H1 (cell line): ENCODE results near the gene ARL2BP. TPM values are rescaled to one million over a fixed set of nuclear protein-coding genes. Genes with fewer than 3 reads are reported as not detected.

ENCODE experiments used
- CTCF ChIA-PET: fragments of 300-600 bp; sonication (Branson Sonifier 250); formaldehyde crosslinking; loops from one replicate; lab custom pipeline; 2021; ENCODE audit not compliant: partially characterized antibody; lab: Charles Lee
- POLR2A ChIA-PET: fragments of 300-600 bp; sonication (Branson Sonifier 250); formaldehyde crosslinking; loops from one replicate; lab custom pipeline; 2021; ENCODE audit warnings: inconsistent platforms; ENCODE audit not compliant: partially characterized antibody; lab: Charles Lee
- DNase-seq, 2 experiments: peaks; one replicate each; pipeline versions ENCODE4 v3.0.0 to v3.0.0-alpha.2; 2010 to 2022; ENCODE audit warnings: low spot score in 2 of 2, low read depth in 1 of 2, mixed read lengths in 1 of 2
- FAIRE-seq: peaks from 2 replicates; lab custom pipeline; 2011; peaks lifted over from hg19 to GRCh38; lab: Jason Lieb, UNC
- H2AFZ ChIP-seq: 2 replicates; pipeline ENCODE4 v1.8.1; 2012; ENCODE audit warnings: low read length, inconsistent platforms
- H2AK5ac ChIP-seq: 2 replicates; pipeline ENCODE4 v1.6.1; 2013; ENCODE audit warnings: low read depth, low read length
- H2BK120ac ChIP-seq: replicated peaks from 2 replicates; pipeline ENCODE3; 2013; ENCODE audit warnings: low read depth, low read length, inconsistent platforms
- H2BK12ac ChIP-seq: 2 replicates; pipeline ENCODE4 v1.6.1; 2013; ENCODE audit warnings: low read depth, low read length
- H2BK15ac ChIP-seq: 2 replicates; pipeline ENCODE4 v1.6.1; 2013; ENCODE audit warnings: low read length
- H2BK20ac ChIP-seq: 2 replicates; pipeline ENCODE4 v1.6.1; 2013; ENCODE audit warnings: low read length
- H2BK5ac ChIP-seq: 2 replicates; pipeline ENCODE4 v1.6.1; 2013; ENCODE audit warnings: low read depth, low read length
- H3K14ac ChIP-seq: 2 replicates; pipeline ENCODE4 v1.6.1; 2013; ENCODE audit warnings: inconsistent platforms; ENCODE audit not compliant: insufficient read length
- H3K18ac ChIP-seq: 2 replicates; pipeline ENCODE4 v1.6.1; 2013; ENCODE audit warnings: low read length; ENCODE audit errors: extremely low read depth
- H3K23ac ChIP-seq: 2 replicates; pipeline ENCODE4 v1.6.1; 2013; ENCODE audit warnings: inconsistent platforms; ENCODE audit not compliant: insufficient read length
- H3K23me2 ChIP-seq: 2 replicates; pipeline ENCODE4 v1.6.1; 2013; ENCODE audit warnings: low read depth, low read length
- H3K27ac ChIP-seq: 2 replicates; pipeline ENCODE4 v1.6.1; 2011; ENCODE audit warnings: low read depth, low read length, inconsistent platforms
- H3K27me3 ChIP-seq, 4 experiments: replicated peaks in 1 of 4; 1 replicate in 1 of 4; 2 replicates in 3 of 4; pipeline versions ENCODE4 v1.6.1 to v1.8.1; 2011 to 2013; ENCODE audit warnings: low read length in 3 of 4, mild to moderate bottlenecking in 3 of 4, inconsistent platforms in 2 of 4, mixed read lengths in 2 of 4, moderate library complexity in 1 of 4; ENCODE audit not compliant: control insufficient read depth in 3 of 4, insufficient read depth in 3 of 4; ENCODE audit errors: extremely low read depth in 1 of 4
- H3K36me3 ChIP-seq, 4 experiments: 2 replicates each; pipeline versions ENCODE4 v1.6.1 to v1.8.1; 2011 to 2013; ENCODE audit warnings: mild to moderate bottlenecking in 4 of 4, low read length in 3 of 4, moderate library complexity in 2 of 4, control low read depth in 1 of 4, inconsistent platforms in 1 of 4; ENCODE audit not compliant: insufficient read depth in 4 of 4, control insufficient read depth in 2 of 4
- H3K4ac ChIP-seq: replicated peaks from 2 replicates; pipeline ENCODE3; 2013; ENCODE audit warnings: low read length, low read depth, mixed read lengths, inconsistent platforms; ENCODE audit not compliant: insufficient read length
- H3K4me1 ChIP-seq, 4 experiments: replicated peaks in 1 of 4; 1 replicate in 1 of 4; 2 replicates in 3 of 4; pipeline versions ENCODE4 v1.6.1 to v1.8.1; 2011 to 2013; ENCODE audit warnings: low read length in 3 of 4, inconsistent platforms in 2 of 4, mixed read lengths in 1 of 4; ENCODE audit not compliant: insufficient read depth in 4 of 4, control insufficient read depth in 3 of 4
- H3K4me2 ChIP-seq, 2 experiments: 2 replicates each; pipeline versions ENCODE4 v1.6.1 to v1.8.1; 2011 to 2013; ENCODE audit warnings: low read depth in 2 of 2, low read length in 2 of 2, control low read depth in 1 of 2, inconsistent platforms in 1 of 2, mild to moderate bottlenecking in 1 of 2; ENCODE audit not compliant: insufficient read depth in 1 of 2
- H3K4me3 ChIP-seq, 4 experiments: fragments of 200-600, 300-600 bp in 1 of 4; sonication (generic), shearing (Covaris generic), sonication (Bioruptor Twin) in 1 of 4; 2 replicates each; pipeline versions ENCODE4 v1.5.1 to v1.8.1; 2011 to 2016; ENCODE audit warnings: low read length in 4 of 4, low read depth in 3 of 4, control low read depth in 2 of 4, inconsistent platforms in 2 of 4, mild to moderate bottlenecking in 2 of 4, mixed read lengths in 1 of 4, moderate library complexity in 1 of 4; ENCODE audit not compliant: insufficient read depth in 2 of 4; ENCODE audit errors: extremely low read depth in 1 of 4
- H3K56ac ChIP-seq: replicated peaks from 2 replicates; pipeline ENCODE3; 2013; ENCODE audit warnings: low read depth, mild to moderate bottlenecking, mixed read lengths, low read length, inconsistent platforms; ENCODE audit not compliant: insufficient read length
- H3K79me1 ChIP-seq: 2 replicates; pipeline ENCODE4 v1.6.1; 2013; ENCODE audit warnings: low read depth, low read length, control low read depth
- H3K79me2 ChIP-seq, 2 experiments: 2 replicates each; pipeline versions ENCODE4 v1.6.1 to v1.8.1; 2012 to 2013; ENCODE audit warnings: low read length in 2 of 2, mild to moderate bottlenecking in 2 of 2, inconsistent platforms in 1 of 2; ENCODE audit not compliant: insufficient read depth in 2 of 2, control insufficient read depth in 1 of 2
- H3K9ac ChIP-seq, 4 experiments: replicated peaks in 1 of 4; 1 replicate in 1 of 4; 2 replicates in 3 of 4; pipeline versions ENCODE4 v1.6.1 to v1.8.1; 2011 to 2013; ENCODE audit warnings: low read depth in 3 of 4, low read length in 3 of 4, control low read depth in 2 of 4, mild to moderate bottlenecking in 2 of 4, moderate library complexity in 2 of 4, inconsistent platforms in 1 of 4; ENCODE audit errors: extremely low read depth in 1 of 4
- H3K9me3 ChIP-seq, 2 experiments: 2 replicates each; pipeline versions ENCODE4 v1.6.1 to v1.8.1; 2012 to 2013; ENCODE audit warnings: mild to moderate bottlenecking in 2 of 2, moderate library complexity in 2 of 2, control low read depth in 1 of 2, inconsistent platforms in 1 of 2, low read depth in 1 of 2, low read length in 1 of 2, mixed read lengths in 1 of 2; ENCODE audit not compliant: insufficient read depth in 2 of 2
- H4K20me1 ChIP-seq, 2 experiments: replicated peaks in 1 of 2; 2 replicates each; pipeline versions ENCODE3 to v1.8.1; 2011 to 2013; ENCODE audit warnings: inconsistent platforms in 2 of 2, low read length in 2 of 2, mild to moderate bottlenecking in 1 of 2; ENCODE audit not compliant: insufficient read depth in 2 of 2, control insufficient read depth in 1 of 2
- H4K5ac ChIP-seq: 2 replicates; pipeline ENCODE4 v1.6.1; 2013; ENCODE audit warnings: low read length, low read depth, mixed read lengths, inconsistent platforms; ENCODE audit not compliant: insufficient read length
- H4K8ac ChIP-seq: 2 replicates; pipeline ENCODE4 v1.8.0; 2013; ENCODE audit warnings: mild to moderate bottlenecking, moderate library complexity, low read length, inconsistent platforms; ENCODE audit not compliant: insufficient read depth; ENCODE audit errors: extremely low read depth
- H4K91ac ChIP-seq: replicated peaks from 2 replicates; pipeline ENCODE3; 2013; ENCODE audit warnings: low read length, mixed read lengths, inconsistent platforms; ENCODE audit not compliant: insufficient read length
- ASH2L ChIP-seq: fragments of 200-600, 300-600 bp; sonication (generic); IDR thresholded peaks from one replicate; pipeline ENCODE4 v1.7.1; 2017; ENCODE audit warnings: low read length
- BCL11A ChIP-seq, 2 experiments: IDR thresholded peaks; one replicate each; pipeline ENCODE4 v1.6.1; 2011; ENCODE audit warnings: low read depth in 2 of 2, low read length in 2 of 2, mild to moderate bottlenecking in 2 of 2
- CHD1 ChIP-seq: IDR thresholded peaks from 2 replicates; pipeline ENCODE4 v1.6.1; 2012; ENCODE audit warnings: low read depth, low read length, improper control_type of control experiment
- FOSL1 ChIP-seq: IDR thresholded peaks from 2 replicates; pipeline ENCODE4 v1.6.1; 2011; ENCODE audit warnings: mild to moderate bottlenecking, low read depth, low read length, moderate library complexity; ENCODE audit not compliant: insufficient read depth
- GABPA ChIP-seq: IDR thresholded peaks from 2 replicates; pipeline ENCODE4 v1.6.1; 2011; ENCODE audit warnings: mild to moderate bottlenecking, low read length, moderate library complexity, borderline replicate concordance; ENCODE audit not compliant: insufficient read depth
- GTF2F1 ChIP-seq: IDR thresholded peaks from 2 replicates; pipeline ENCODE4 v1.6.1; 2012; ENCODE audit warnings: low read depth, low read length, improper control_type of control experiment, borderline replicate concordance
- JUN ChIP-seq: IDR thresholded peaks from 2 replicates; pipeline ENCODE4 v1.6.1; 2011; ENCODE audit warnings: low read depth, mild to moderate bottlenecking, improper control_type of control experiment, low read length
- KDM5A ChIP-seq: fragments of 200-600 bp; IDR thresholded peaks from 2 replicates; pipeline ENCODE4 v1.7.1; 2012; ENCODE audit warnings: mild to moderate bottlenecking, low read length, inconsistent platforms, mixed read lengths
- POLR2AphosphoS5 ChIP-seq: IDR thresholded peaks from 2 replicates; pipeline ENCODE4 v1.6.1; 2011; ENCODE audit warnings: low read depth, low read length
- RAD21 ChIP-seq, 2 experiments: IDR thresholded peaks in 1 of 2; conservative IDR thresholded peaks in 1 of 2; 2 replicates each; pipeline ENCODE4 v1.6.1; 2011; ENCODE audit warnings: low read depth in 2 of 2, low read length in 2 of 2, improper control_type of control experiment in 1 of 2, inconsistent platforms in 1 of 2, mild to moderate bottlenecking in 1 of 2, moderate library complexity in 1 of 2
- SAP30 ChIP-seq: fragments of 300-600 bp; sonication (generic); IDR thresholded peaks from 2 replicates; pipeline ENCODE4 v1.7.1; 2012; ENCODE audit warnings: low read length, moderate library complexity, mild to moderate bottlenecking, inconsistent platforms; ENCODE audit not compliant: insufficient read depth, insufficient replicate concordance
- SIN3A ChIP-seq, 2 experiments: IDR thresholded peaks in 1 of 2; conservative IDR thresholded peaks in 1 of 2; 2 replicates each; pipeline ENCODE4 v1.6.1; 2011 to 2012; ENCODE audit warnings: low read length in 2 of 2, improper control_type of control experiment in 1 of 2, low read depth in 1 of 2, mild to moderate bottlenecking in 1 of 2
- SIX5 ChIP-seq: IDR thresholded peaks from 2 replicates; pipeline ENCODE4 v1.6.1; 2011; ENCODE audit warnings: mild to moderate bottlenecking, low read depth, low read length
- TAF7 ChIP-seq: optimal IDR thresholded peaks from 2 replicates; pipeline ENCODE3; 2011; ENCODE audit warnings: low read depth, mild to moderate bottlenecking, inconsistent platforms, low read length, moderate library complexity, borderline replicate concordance
- TBP ChIP-seq: IDR thresholded peaks from 2 replicates; pipeline ENCODE4 v1.6.1; 2011; ENCODE audit warnings: low read depth, low read length, improper control_type of control experiment
- WGBS, 2 experiments: shearing (Covaris generic) in 1 of 2; methylation state at CpG; one replicate each; pipeline versions ENCODE4 v1.1.6 to v1.1.7; 2013 to 2015; ENCODE audit warnings: low lambda C conversion rate in 2 of 2, mixed read lengths in 2 of 2, inconsistent platforms in 1 of 2, low coverage in 1 of 2, missing lambda C conversion rate in 1 of 2; ENCODE audit not compliant: insufficient replicate concordance in 2 of 2, insufficient coverage in 1 of 2, insufficient read length in 1 of 2; ENCODE audit errors: extremely low coverage in 1 of 2, missing lambda C conversion rate in 1 of 2; 5-methylcytosine and 5-hydroxymethylcytosine counted together
- polyA plus RNA-seq, 7 experiments: library from polyadenylated mRNA; depleted of rRNA in 3 of 7; stranded (reverse) in 5 of 7; unstranded in 2 of 7; fragments of >200 nt in 5 of 7; fragments of 200-250 nt in 2 of 7; gene quantifications; 1 replicate in 5 of 7; 2 replicates in 1 of 7; 4 replicates in 1 of 7; pipeline versions ENCODE4 v1.2.1 to v1.2.3, GENCODE V29; 2011 to 2013; ENCODE audit warnings: missing spikeins in 2 of 7, mixed read lengths in 2 of 7
- total RNA-seq: library from RNA; stranded (reverse); fragmentation: NEBNext Ultra II Directional; extraction: Animal tissue kit (Norgen Biotek cat#: 25700); gene quantifications from 2 replicates; pipeline ENCODE4 v1.2.1, GENCODE V29; 2021

Gene ARL2BP
- total and polyA plus RNA-seq, 2 of the 8 experiments (the other 6 are each of a cell fraction or from before 2014, with no cell fraction given) = 13.6 to 18.3 TPM

DNA sequence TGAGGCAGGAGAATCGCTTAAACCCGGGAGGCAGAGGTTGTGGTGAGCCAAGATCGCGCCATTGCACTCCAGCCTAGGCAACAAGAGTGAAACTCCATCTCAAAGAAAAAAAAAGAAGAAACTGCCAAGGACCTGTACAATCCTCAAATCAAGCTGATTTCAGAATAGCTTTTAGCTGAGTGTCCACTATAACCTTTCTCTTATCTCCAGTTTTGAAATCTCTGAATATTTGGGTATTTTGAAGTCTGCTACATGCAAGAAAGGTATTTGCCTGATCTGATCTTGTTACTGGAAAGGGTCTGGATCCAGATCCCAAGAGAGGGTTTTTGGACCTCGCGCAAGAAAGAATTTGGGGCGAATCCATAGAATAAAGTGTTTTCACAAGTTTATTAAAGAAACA lies 19.1 kb upstream of the ARL2BP start:
- no peak overlapping the region for H2AFZ ChIP-seq
- DNase-seq (no peak), FAIRE-seq (no peak)
- 94% methylated on average over 7 of the region's 7 CpGs; no CpG with 5 or more reads in 1 of the 2 experiments for WGBS, 2 experiments
- H2BK5ac ChIP-seq = no peak overlapping the region
- no peak overlapping the region for H2BK120ac ChIP-seq
- no peak overlapping the region for H3K9ac ChIP-seq
- no peaks in the 10 kb centered on the region for H3K79me2 ChIP-seq
- CTCF ChIA-PET = no interaction called here
- H3K14ac ChIP-seq = no peak overlapping the region
- no peak overlapping the region for H4K5ac ChIP-seq
- H4K8ac ChIP-seq = no peak overlapping the region
- H2BK20ac ChIP-seq = no peak overlapping the region
- H3K23me2 ChIP-seq = no peaks in the 10 kb centered on the region
- H3K4me1 ChIP-seq = no peaks in the 10 kb centered on the region
- no peak overlapping the region for H3K4me3 ChIP-seq
- no peaks in the 10 kb centered on the region for H3K27me3 ChIP-seq
- H3K4me2 ChIP-seq = no peak overlapping the region
- H4K20me1 ChIP-seq = no peaks in the 10 kb centered on the region
- H3K79me1 ChIP-seq = no peaks in the 10 kb centered on the region
- H2BK15ac ChIP-seq = no peak overlapping the region
- no peak overlapping the region for H3K56ac ChIP-seq
- no peak overlapping the region for H3K23ac ChIP-seq
- H3K36me3 ChIP-seq = peaks cover 5 to 46% (median 28%) of the 10 kb centered on the region in 4 experiments; a peak in 7 of 8 replicates
- H3K4ac ChIP-seq = no peak overlapping the region
- H2BK12ac ChIP-seq = no peak overlapping the region
- no peak overlapping the region for H3K27ac ChIP-seq
- no peak overlapping the region for H3K18ac ChIP-seq
- no peak overlapping the region for H4K91ac ChIP-seq
- H3K9me3 ChIP-seq = no peaks in the 10 kb centered on the region
- TF ChIP-seq GTF2F1 (no peak), SIX5 (no peak), POLR2AphosphoS5 (no peak), TBP (no peak), RAD21 (IDR thresholded peaks at IDR 0.05 in 1 of 2, conservative IDR thresholded peaks at IDR 0.05 in 1 of 2; ENCODE audit: low read depth in 2 of 2, low read length in 2 of 2) (no peak), JUN (no peak), ASH2L (no peak), KDM5A (no peak), CHD1 (no peak), SAP30 (no peak), SIN3A (conservative IDR thresholded peaks at IDR 0.05 in 1 of 2, IDR thresholded peaks at IDR 0.05 in 1 of 2; ENCODE audit: low read depth in 1 of 2, low read length in 2 of 2) (no peak), GABPA (no peak), BCL11A (IDR thresholded peaks at IDR 0.05; ENCODE audit: low read depth in 2 of 2, low read length in 2 of 2) (no peak), TAF7 (no peak), FOSL1 (no peak)
- POLR2A ChIA-PET = no interaction called here
- H2AK5ac ChIP-seq = no peak overlapping the region
